ENCODE data around the gene FCRL2.
A peak's percentile ranks its signal among the peaks of the same experiment; 100 is the strongest.
"Not testable (repeated sequence)": the region's sequence is repeated elsewhere in the genome, so short reads cannot be mapped to it uniquely, and the experiment has no call there.

Gene FCRL2

GRCh38 chr1:157753611-157754010 lies 23.3 kb downstream of the FCRL2 start:
- DNase-seq (ENCODE audit: low read depth, low spot score): no peak

GRCh38 chr1:157751283-157751682 lies 25.6 kb downstream of the FCRL2 start:
- no peak for DNase-seq (ENCODE audit: low read depth, low spot score)

- DNase-seq (ENCODE audit: low read depth, low spot score): no peak
Measured at GRCh38 chr1:157748262-157748817, 28.6 kb downstream of the FCRL2 start.

- DNase-seq (ENCODE audit: low read depth, low spot score): peak; percentile 24
Measured at GRCh38 chr1:157739229-157739901, 37.6 kb downstream of the FCRL2 start.

GRCh38 chr1:157735991-157736390 lies 40.9 kb downstream of the FCRL2 start:
- not testable (repeated sequence) for DNase-seq (ENCODE audit: low read depth, low spot score)

GRCh38 chr1:157734321-157734720 lies 42.6 kb downstream of the FCRL2 start:
- DNase-seq (ENCODE audit: low read depth, low spot score): no peak

- DNase-seq (ENCODE audit: low read depth, low spot score): no peak
Measured at GRCh38 chr1:157732755-157733154, 44.2 kb downstream of the FCRL2 start.

GRCh38 chr1:157725221-157725577 lies 51.7 kb downstream of the FCRL2 start:
- no peak for DNase-seq (ENCODE audit: low read depth, low spot score)

- DNase-seq (ENCODE audit: low read depth, low spot score): no peak
Measured at GRCh38 chr1:157724537-157725220, 52.3 kb downstream of the FCRL2 start.

GRCh38 chr1:157723157-157723556 lies 53.8 kb downstream of the FCRL2 start:
- DNase-seq (ENCODE audit: low read depth, low spot score): no peak

- DNase-seq (ENCODE audit: low read depth, low spot score): no peak
Measured at GRCh38 chr1:157721985-157722384, 54.9 kb downstream of the FCRL2 start.

GRCh38 chr1:157715736-157716135 lies 61.2 kb downstream of the FCRL2 start:
- DNase-seq (ENCODE audit: low read depth, low spot score): no peak

- DNase-seq (ENCODE audit: low read depth, low spot score): no peak
Measured at GRCh38 chr1:157711802-157712201, 65.1 kb downstream of the FCRL2 start.

- DNase-seq (ENCODE audit: low read depth, low spot score): no peak
Measured at GRCh38 chr1:157704878-157705277, 72.1 kb downstream of the FCRL2 start.

GRCh38 chr1:157703981-157704380 lies 73.0 kb downstream of the FCRL2 start:
- DNase-seq (ENCODE audit: low read depth, low spot score): no peak

GRCh38 chr1:157702308-157702825 lies 74.6 kb downstream of the FCRL2 start:
- no peak for DNase-seq (ENCODE audit: low read depth, low spot score)

GRCh38 chr1:157700732-157701131 lies 76.2 kb downstream of the FCRL2 start, which contains the start of gene FCRL3:
Gene FCRL3, minus strand, starts transcription at chr1:157700769. Its CDS starts 280 bp downstream, at chr1:157700489.
- DNase-seq (ENCODE audit: low read depth, low spot score): no peak

- no peak for DNase-seq (ENCODE audit: low read depth, low spot score)
Measured at GRCh38 chr1:157700305-157700704, 76.6 kb downstream of the FCRL2 start.

- no peak for DNase-seq (ENCODE audit: low read depth, low spot score)
Measured at GRCh38 chr1:157697781-157698569, 79.0 kb downstream of the FCRL2 start.

- no peak for DNase-seq (ENCODE audit: low read depth, low spot score)
Measured at GRCh38 chr1:157696966-157697628, 79.8 kb downstream of the FCRL2 start.
